Measurements from ENCODE around the gene CD248. TPM values are rescaled to one million over a fixed set of nuclear protein-coding genes. Genes with fewer than 3 reads are reported as not detected.
A peak's percentile ranks its signal among the peaks of the same experiment; 100 is the strongest.
"Not testable (repeated sequence)": the region's sequence is repeated elsewhere in the genome, so short reads cannot be mapped to it uniquely, and the experiment has no call there.

CD248 gene
- total RNA-seq: 0.04 TPM in 1 of 2 replicates, not detected in the other

GRCh38 chr11:66316849-66317251 is at the start of gene CD248:
Gene CD248 (minus strand): TSS chr11:66317044. CDS start chr11:66317027, 17 bp downstream.
- no peak for DNase-seq (ENCODE audit: low read depth, low spot score)

- no peak for DNase-seq (ENCODE audit: low read depth, low spot score)
Observed at GRCh38 chr11:66365711-66366619, 49.1 kb upstream of the CD248 start.

GRCh38 chr11:66365166-66365565 is 48.3 kb upstream of the CD248 start:
- no peak for DNase-seq (ENCODE audit: low read depth, low spot score)

- DNase-seq (ENCODE audit: low read depth, low spot score): no peak
Observed at GRCh38 chr11:66363805-66364535, 47.1 kb upstream of the CD248 start.

- no peak for DNase-seq (ENCODE audit: low read depth, low spot score)
Observed at GRCh38 chr11:66363187-66363601, 46.4 kb upstream of the CD248 start.

- no peak for DNase-seq (ENCODE audit: low read depth, low spot score)
Observed at GRCh38 chr11:66362481-66363147, 45.8 kb upstream of the CD248 start.

- DNase-seq (ENCODE audit: low read depth, low spot score): no peak
Observed at GRCh38 chr11:66361502-66361941, 44.7 kb upstream of the CD248 start.

GRCh38 chr11:66360406-66361073 is 43.7 kb upstream of the CD248 start:
- DNase-seq (ENCODE audit: low read depth, low spot score): no peak

GRCh38 chr11:66359662-66360087 is 42.8 kb upstream of the CD248 start:
- no peak for DNase-seq (ENCODE audit: low read depth, low spot score)

- not testable (repeated sequence) for DNase-seq (ENCODE audit: low read depth, low spot score)
Observed at GRCh38 chr11:66350560-66351235, 33.9 kb upstream of the CD248 start.

- DNase-seq (ENCODE audit: low read depth, low spot score): no peak
Observed at GRCh38 chr11:66349084-66349386, 32.2 kb upstream of the CD248 start.

- DNase-seq (ENCODE audit: low read depth, low spot score): peak; percentile 71
Observed at GRCh38 chr11:66347425-66348276, 30.8 kb upstream of the CD248 start, which contains the start of gene B4GAT1. Gene B4GAT1 (minus strand): TSS chr11:66347629. CDS start chr11:66347545, 84 bp downstream.

GRCh38 chr11:66346476-66347424 is 29.9 kb upstream of the CD248 start:
- DNase-seq (ENCODE audit: low read depth, low spot score): no peak

- DNase-seq (ENCODE audit: low read depth, low spot score): no peak
Observed at GRCh38 chr11:66345316-66345649, 28.4 kb upstream of the CD248 start.

- DNase-seq (ENCODE audit: low read depth, low spot score): peak; percentile 91
Observed at GRCh38 chr11:66344550-66345315, 27.9 kb upstream of the CD248 start, which contains the start of gene BRMS1. Gene BRMS1 (minus strand): TSS chr11:66345104. CDS start chr11:66342234, 2,870 bp downstream.

GRCh38 chr11:66343176-66343575 is 26.3 kb upstream of the CD248 start:
- DNase-seq (ENCODE audit: low read depth, low spot score): no peak

GRCh38 chr11:66341502-66342126 is 24.8 kb upstream of the CD248 start:
- DNase-seq (ENCODE audit: low read depth, low spot score): no peak

Data from pulmonary artery endothelial cell (primary cell).